ENCODE data around the gene CHRND.
A peak's percentile ranks its signal among the peaks of the same experiment; 100 is the strongest.

The CHRND gene

DNA sequence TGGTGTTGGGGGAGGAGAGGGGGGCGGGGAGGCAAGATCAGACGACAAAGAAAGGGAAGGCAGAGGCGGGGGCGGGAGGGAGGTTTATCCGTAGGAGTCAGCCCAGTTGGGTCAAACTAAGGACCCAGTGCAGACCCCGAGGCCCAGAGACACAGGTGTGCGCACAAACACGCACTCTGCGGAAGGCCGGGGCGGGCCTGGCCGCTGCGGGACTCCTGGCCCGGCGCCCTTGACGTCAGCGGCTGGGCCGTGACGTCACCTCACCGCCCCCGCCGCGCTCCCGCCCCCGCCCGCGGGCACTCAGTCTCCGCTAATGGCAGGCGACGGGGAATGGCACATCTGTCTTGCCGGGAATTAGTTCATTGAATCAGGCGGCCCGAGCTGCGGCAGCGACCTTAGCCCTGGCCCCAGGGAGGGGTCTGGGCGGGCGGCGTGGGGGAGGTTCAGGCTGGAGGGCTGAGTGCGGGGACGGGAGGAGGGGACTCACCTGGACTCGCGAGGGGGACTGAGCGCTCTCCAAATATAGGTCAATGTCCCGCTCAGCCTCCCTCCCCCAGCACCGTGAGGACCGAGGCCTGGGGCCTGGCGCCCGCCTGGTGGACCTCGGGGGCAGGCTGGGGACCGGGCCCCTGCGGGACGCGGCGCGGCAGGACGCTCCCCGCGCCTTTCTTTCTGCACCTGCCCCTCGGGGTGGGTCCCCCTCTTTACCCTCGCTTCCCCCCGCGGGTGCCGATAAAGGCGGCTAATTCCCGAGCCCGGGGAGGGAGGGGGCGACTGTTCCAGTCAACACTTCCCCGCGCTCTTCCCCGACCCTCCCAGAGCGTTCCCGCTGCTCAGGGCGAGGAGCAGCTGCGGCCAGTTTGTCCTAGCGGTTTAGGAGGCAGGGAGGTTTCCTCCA is 22.8 kb upstream of the CHRND start:
- POLR2A ChIA-PET, result no interaction called here
- CTCF ChIA-PET, result no interaction called here
- no peaks in the 10 kb centered on the region for H3K36me3 ChIP-seq (ENCODE audit: control insufficient read depth in 2 of 2, insufficient read depth in 1 of 2, low read length in 2 of 2)
- no peaks in the 10 kb centered on the region for H3K4me1 ChIP-seq (ENCODE audit: control insufficient read depth, insufficient read depth, low read length)
- H3K4me3 ChIP-seq (ENCODE audit: low read depth, low read length), result peak overlapping the region; percentile 30
- TF ChIP-seq, protein P1, sequence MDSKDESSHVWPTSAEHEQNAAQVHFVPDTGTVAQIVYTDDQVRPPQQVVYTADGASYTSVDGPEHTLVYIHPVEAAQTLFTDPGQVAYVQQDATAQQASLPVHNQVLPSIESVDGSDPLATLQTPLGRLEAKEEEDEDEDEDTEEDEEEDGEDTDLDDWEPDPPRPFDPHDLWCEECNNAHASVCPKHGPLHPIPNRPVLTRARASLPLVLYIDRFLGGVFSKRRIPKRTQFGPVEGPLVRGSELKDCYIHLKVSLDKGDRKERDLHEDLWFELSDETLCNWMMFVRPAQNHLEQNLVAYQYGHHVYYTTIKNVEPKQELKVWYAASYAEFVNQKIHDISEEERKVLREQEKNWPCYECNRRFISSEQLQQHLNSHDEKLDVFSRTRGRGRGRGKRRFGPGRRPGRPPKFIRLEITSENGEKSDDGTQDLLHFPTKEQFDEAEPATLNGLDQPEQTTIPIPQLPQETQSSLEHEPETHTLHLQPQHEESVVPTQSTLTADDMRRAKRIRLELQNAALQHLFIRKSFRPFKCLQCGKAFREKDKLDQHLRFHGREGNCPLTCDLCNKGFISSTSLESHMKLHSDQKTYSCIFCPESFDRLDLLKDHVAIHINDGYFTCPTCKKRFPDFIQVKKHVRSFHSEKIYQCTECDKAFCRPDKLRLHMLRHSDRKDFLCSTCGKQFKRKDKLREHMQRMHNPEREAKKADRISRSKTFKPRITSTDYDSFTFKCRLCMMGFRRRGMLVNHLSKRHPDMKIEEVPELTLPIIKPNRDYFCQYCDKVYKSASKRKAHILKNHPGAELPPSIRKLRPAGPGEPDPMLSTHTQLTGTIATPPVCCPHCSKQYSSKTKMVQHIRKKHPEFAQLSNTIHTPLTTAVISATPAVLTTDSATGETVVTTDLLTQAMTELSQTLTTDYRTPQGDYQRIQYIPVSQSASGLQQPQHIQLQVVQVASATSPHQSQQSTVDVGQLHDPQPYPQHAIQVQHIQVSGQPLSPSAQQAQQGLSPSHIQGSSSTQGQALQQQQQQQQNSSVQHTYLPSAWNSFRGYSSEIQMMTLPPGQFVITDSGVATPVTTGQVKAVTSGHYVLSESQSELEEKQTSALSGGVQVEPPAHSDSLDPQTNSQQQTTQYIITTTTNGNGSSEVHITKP (tag by site-specific recombination; IDR thresholded peaks at IDR 0.05), result no peak
- TF ChIP-seq ZNF324 (tag by site-specific recombination; IDR thresholded peaks at IDR 0.05) (no peak), ZBTB20 (tag by site-specific recombination; IDR thresholded peaks at IDR 0.05) (no peak), RBAK (tag by site-specific recombination; IDR thresholded peaks at IDR 0.05) (no peak), ZNF112 (tag by site-specific recombination; IDR thresholded peaks at IDR 0.05) (no peak), OSR2 (tag by site-specific recombination; IDR thresholded peaks at IDR 0.05) (no peak), ZNF621 (tag by site-specific recombination; IDR thresholded peaks at IDR 0.05) (no peak), ZNF529 (tag by site-specific recombination; IDR thresholded peaks at IDR 0.05; ENCODE audit: insufficient replicate concordance) (no peak), ZSCAN23 (tag by site-specific recombination; IDR thresholded peaks at IDR 0.05) (no peak), ZNF785 (tag by site-specific recombination; IDR thresholded peaks at IDR 0.05) (no peak), ZNF560 (tag by site-specific recombination; IDR thresholded peaks at IDR 0.05; ENCODE audit: borderline replicate concordance) (no peak), KLF10 (tag by site-specific recombination; IDR thresholded peaks at IDR 0.05) (no peak)
- TF ChIP-seq, protein P2, sequence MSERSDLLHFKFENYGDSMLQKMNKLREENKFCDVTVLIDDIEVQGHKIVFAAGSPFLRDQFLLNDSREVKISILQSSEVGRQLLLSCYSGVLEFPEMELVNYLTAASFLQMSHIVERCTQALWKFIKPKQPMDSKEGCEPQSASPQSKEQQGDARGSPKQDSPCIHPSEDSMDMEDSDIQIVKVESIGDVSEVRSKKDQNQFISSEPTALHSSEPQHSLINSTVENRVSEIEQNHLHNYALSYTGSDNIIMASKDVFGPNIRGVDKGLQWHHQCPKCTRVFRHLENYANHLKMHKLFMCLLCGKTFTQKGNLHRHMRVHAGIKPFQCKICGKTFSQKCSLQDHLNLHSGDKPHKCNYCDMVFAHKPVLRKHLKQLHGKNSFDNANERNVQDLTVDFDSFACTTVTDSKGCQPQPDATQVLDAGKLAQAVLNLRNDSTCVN (tag by site-specific recombination; optimal IDR thresholded peaks at IDR 0.05), result no peak
- TF ChIP-seq, protein P3, sequence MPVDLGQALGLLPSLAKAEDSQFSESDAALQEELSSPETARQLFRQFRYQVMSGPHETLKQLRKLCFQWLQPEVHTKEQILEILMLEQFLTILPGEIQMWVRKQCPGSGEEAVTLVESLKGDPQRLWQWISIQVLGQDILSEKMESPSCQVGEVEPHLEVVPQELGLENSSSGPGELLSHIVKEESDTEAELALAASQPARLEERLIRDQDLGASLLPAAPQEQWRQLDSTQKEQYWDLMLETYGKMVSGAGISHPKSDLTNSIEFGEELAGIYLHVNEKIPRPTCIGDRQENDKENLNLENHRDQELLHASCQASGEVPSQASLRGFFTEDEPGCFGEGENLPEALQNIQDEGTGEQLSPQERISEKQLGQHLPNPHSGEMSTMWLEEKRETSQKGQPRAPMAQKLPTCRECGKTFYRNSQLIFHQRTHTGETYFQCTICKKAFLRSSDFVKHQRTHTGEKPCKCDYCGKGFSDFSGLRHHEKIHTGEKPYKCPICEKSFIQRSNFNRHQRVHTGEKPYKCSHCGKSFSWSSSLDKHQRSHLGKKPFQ (tag by site-specific recombination; IDR thresholded peaks at IDR 0.05), result no peak
- TF ChIP-seq, protein P4, sequence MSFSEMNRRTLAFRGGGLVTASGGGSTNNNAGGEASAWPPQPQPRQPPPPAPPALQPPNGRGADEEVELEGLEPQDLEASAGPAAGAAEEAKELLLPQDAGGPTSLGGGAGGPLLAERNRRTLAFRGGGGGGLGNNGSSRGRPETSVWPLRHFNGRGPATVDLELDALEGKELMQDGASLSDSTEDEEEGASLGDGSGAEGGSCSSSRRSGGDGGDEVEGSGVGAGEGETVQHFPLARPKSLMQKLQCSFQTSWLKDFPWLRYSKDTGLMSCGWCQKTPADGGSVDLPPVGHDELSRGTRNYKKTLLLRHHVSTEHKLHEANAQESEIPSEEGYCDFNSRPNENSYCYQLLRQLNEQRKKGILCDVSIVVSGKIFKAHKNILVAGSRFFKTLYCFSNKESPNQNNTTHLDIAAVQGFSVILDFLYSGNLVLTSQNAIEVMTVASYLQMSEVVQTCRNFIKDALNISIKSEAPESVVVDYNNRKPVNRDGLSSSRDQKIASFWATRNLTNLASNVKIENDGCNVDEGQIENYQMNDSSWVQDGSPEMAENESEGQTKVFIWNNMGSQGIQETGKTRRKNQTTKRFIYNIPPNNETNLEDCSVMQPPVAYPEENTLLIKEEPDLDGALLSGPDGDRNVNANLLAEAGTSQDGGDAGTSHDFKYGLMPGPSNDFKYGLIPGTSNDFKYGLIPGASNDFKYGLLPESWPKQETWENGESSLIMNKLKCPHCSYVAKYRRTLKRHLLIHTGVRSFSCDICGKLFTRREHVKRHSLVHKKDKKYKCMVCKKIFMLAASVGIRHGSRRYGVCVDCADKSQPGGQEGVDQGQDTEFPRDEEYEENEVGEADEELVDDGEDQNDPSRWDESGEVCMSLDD (tag by site-specific recombination; IDR thresholded peaks at IDR 0.05), result no peak
- H3K9me3 ChIP-seq (ENCODE audit: control insufficient read depth, insufficient read depth, low read depth, low read length), result no peaks in the 10 kb centered on the region
- H3K27ac ChIP-seq (ENCODE audit: extremely low read depth, low read depth, low read length), result no peak overlapping the region
